Measurements from ENCODE around the gene VAMP5.
"Not testable (repeated sequence)": the region's sequence is repeated elsewhere in the genome, so short reads cannot be mapped to it uniquely, and the experiment has no call there.

VAMP5 gene

DNA sequence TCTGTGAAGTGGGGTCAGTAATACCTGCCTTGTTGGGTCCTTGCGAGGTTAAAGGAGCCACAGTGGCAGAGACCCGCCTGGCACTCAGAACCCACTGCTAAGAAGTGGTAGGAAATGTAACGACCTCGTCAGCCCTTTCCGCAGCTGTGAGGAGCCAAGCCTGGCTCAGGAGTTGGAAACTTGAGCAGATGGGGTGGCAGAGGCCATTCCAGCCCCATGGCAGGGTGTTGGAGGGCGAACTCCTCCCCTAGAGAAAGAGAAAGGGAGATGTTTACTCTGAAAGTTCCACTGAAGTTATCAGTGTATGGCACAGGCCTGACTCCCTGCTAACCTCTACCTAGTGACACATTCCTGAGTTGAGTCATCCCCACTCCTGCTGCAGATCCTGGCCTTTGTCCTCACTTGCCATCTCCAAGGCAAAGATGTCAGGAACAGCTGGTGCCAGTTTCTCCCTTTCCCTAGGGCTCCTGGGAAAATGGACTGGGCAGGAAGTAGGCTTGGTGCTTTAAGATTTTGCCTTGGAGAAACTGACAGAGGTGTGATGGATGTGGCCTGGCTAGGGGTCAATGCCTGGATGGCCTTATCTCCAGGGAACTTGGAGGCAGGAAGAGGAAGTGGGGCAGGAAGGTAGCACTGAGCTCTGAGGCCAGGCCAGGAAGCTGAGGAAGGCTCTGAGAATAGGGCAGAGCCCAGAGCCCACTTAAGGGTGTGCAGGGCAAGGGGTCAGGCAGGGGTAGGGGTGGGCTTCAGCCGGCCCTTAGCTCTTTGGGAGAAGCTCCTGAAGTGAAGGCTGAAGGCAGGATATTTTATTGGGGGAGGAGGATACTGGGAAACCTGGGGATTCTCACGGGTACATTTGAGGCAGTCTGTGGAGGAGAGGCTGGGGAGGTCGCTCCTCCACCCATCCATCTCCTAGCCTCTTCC, 888 bp downstream of the VAMP5 start:
- no peak for DNase-seq (ENCODE audit: low spot score)

- DNase-seq (ENCODE audit: low spot score), result no peak
Observed at GRCh38 chr2:85585781-85586105, 1.5 kb downstream of the VAMP5 start.

DNA sequence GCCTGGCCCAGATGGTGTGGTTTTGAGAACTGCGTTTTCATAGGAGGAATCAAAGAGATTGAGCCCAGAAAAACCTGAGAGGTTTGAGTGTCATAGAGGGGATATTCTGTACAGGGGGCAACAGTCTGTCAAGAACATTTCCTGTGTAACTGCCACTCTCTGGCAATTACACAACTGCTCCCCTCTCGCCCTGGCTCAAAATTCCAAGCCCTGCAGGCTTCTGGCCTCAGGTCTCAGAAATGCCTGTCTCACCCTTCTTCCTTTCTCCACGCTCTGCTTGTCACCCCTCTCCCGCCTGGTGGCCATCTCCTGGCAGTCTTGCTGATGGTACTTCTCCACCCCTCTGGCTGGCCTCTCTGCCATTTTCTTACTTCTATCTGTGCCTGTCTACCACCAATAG, 4.0 kb downstream of the VAMP5 start:
- DNase-seq (ENCODE audit: low spot score), result no peak

- no peak for DNase-seq (ENCODE audit: low spot score)
Observed at GRCh38 chr2:85588645-85589044, 4.4 kb downstream of the VAMP5 start.

GRCh38 chr2:85589181-85589580, 5.0 kb downstream of the VAMP5 start:
- no peak for DNase-seq (ENCODE audit: low spot score)

DNA sequence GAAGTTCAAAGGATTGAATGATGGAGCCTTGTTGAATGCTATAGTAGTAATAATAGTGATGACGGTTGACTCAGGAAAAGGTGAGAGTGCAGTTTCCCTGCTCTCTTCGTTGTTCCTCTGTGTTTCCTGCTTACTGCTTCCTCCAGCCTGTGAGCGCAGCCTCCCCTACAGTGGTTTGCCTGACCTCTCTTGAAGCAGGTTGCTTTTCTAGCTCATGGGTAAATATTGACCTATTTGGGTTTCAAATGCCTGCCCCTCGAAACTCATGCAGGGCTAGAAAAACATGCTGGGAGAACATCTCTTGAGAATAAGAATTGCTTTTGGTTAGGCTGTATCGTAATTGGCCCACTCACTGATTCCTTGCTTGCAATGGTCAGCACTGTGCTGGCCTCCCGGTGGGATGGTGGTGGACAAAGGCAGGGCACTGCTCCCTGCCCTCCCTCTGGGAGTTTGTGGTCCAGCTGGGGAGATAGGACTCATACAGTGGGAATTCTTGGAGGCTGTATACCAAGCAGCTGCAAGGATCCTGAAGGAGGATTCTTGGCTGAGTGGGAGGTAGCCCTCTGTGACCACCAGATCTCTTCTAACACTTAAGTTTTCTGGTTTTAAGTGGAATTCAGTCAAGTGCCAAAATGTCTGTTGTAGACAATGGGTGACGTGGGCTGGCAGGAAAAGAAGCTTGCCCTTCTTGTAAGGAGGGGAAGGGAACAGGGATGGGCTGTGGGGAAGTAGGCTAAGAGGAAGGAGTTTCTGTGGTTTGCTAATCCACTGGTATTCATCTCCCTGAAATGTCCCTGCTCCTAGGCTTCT, 6.0 kb downstream of the VAMP5 start:
- DNase-seq (ENCODE audit: low spot score), result no peak

DNA sequence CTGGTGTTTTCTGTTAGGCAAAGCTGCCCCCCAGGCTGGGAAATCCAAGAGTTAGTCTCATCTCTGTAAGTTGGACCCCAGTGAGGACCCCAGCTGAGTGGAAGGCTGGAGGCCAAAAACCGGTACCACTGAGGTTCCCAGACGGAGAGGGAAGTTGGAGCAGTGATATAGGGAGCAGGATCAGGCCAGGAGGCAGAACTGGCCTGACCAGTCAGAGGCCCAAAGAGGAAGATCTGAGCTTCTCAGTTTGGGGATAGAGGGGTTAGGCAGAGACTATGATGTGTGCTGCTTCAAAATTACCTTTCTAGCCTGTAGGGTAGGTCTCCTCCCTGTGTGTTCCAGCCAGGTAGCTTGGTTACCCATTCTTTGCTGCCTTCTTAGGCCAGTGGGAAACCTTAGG, 6.7 kb downstream of the VAMP5 start:
- no peak for DNase-seq (ENCODE audit: low spot score)

- DNase-seq (ENCODE audit: low spot score), result no peak
Observed at GRCh38 chr2:85591563-85591962, 7.3 kb downstream of the VAMP5 start.

- not testable (repeated sequence) for DNase-seq (ENCODE audit: low spot score)
Observed at GRCh38 chr2:85592299-85592698, 8.1 kb downstream of the VAMP5 start.

GRCh38 chr2:85593023-85593422, 8.8 kb downstream of the VAMP5 start:
- DNase-seq (ENCODE audit: low spot score), result no peak

- DNase-seq (ENCODE audit: low spot score), result no peak
Observed at GRCh38 chr2:85594715-85595300, 10.6 kb downstream of the VAMP5 start.

DNA sequence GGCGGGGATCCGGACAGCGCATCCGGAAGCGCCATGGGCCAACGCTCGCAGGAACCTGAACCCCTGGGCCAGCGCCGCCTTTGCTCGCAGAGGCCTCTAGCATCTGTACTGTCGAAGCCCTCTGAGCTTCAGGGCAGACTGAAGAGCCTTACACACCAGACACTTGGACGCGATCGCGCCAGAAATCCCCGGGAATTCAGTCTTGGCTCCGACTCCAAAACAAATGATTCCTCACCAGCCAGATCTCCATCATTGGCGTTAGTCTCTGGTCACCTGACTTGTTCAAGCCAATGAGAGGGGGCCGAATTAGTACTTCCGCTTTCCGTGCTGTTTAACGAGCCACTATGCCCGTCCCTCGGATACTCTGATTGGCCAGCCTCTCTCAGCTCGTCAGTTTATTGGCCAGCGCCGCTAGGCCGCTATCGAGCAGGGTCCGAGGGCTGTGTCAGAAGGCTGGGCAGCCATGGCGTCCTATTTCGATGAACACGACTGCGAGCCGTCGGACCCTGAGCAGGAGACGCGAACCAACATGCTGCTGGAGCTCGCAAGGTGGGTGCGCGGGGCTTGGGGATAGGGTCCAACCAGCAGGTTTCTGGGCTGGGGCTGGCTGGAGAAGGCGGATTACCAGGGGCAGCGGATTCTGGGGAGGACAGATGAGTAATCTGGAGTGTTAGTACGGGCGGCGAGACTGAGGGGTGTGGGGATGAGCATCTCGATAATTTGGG, 11.2 kb downstream of the VAMP5 start, which contains the start of gene RNF181:
TSS of gene RNF181 (plus strand) at position 445 of the 725 bp plus-strand sequence. CDS start at position 464, 19 bp downstream.
- DNase-seq (ENCODE audit: low spot score), result peak; percentile 96

DNA sequence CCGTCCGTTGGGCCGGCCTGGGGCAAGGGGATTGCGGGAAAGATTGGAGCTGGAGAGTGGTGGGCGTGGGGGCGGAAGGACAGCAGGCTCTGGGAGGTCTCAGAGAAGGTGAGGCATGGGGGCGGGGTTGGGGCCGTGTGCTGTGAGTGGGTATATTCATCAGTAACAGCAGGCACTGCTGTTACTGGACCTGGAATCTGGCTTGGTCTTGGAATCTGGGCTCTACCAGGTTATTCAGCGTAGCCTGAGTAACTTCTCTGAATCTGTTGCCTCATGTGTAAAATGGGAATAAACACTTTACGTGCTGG, 11.7 kb downstream of the VAMP5 start:
- DNase-seq (ENCODE audit: low spot score), result no peak

DNA sequence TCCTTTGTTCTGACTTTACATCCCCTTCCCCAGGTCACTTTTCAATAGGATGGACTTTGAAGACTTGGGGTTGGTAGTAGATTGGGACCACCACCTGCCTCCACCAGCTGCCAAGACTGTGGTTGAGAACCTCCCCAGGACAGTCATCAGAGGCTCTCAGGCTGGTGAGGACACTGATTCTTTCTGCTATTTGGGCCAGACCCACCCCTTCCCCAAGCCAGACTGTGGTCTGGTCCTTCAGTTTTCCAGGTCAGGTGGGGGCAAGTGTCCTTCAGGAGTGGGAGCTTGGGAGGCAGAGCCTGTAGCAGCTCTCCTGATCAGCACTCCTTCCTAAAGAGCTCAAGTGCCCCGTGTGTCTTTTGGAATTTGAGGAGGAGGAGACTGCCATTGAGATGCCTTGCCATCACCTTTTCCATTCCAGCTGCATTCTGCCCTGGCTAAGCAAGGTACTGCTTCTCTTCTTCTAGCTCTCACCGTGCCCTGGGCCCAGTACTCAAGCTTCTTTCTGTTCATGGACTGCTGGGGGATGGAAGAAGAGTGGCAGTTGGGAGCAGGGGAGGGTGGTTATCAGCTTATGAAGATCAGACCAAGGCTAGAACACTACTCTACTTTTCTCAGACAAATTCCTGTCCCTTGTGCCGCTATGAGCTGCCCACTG, 12.4 kb downstream of the VAMP5 start:
- DNase-seq (ENCODE audit: low spot score), result no peak

DNA sequence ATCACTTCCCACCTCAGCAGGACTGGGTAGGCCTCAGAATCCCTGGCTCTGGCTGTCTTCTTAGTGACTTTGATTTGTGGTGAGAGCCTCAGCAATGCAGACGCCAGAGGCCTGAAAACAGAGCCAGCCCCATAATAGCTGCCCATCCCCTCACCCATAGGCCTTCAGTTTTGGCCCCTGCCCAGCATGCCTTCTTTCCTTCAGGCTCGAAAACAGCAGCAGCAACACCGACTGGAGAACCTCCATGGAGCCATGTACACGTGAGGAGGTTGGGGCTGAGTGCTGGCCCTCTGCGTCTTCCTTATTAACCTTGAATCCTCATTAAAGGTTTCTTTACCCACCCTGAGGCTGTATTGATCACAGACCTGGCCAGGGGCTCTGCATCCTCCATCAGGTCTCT, 13.0 kb downstream of the VAMP5 start:
- DNase-seq (ENCODE audit: low spot score), result no peak

DNA sequence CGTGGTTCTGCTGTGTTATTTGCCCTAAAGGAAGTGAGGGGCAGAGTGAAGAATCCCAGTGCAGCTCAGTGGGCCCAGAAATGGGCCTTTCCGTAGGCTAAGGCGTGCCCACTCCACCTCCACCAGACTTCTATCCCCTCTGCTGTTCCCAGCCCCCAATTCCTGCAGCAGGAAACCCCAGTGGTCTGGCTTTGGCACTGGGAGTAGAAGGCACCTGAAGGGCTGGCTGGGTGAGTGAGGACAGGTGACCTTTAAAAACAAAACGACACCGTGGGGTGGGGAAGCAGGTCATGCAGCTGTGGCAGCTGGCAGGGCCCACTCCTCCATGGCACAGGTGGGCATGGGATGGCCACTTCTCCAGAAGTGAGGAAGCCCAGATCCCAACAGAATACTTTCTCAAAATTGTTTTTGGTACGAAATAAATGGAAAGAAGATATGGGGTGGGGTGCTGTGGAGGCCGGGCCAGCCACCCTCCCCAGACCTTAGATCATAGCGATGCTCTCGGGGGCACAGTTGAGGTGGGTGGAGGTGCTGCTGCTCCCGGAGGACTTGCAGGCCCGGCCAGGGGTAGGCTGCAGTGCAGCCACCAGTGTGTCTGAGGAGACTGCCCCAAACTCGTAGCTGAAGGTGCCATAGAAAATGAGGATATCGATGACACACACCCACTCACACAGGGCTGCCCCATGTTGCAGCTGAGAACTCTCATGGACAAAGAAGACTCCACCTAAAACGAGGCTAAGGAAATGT, 14.5 kb downstream of the VAMP5 start:
- DNase-seq (ENCODE audit: low spot score), result no peak

GRCh38 chr2:85599468-85600234, 15.4 kb downstream of the VAMP5 start:
- DNase-seq (ENCODE audit: low spot score), result no peak

DNA sequence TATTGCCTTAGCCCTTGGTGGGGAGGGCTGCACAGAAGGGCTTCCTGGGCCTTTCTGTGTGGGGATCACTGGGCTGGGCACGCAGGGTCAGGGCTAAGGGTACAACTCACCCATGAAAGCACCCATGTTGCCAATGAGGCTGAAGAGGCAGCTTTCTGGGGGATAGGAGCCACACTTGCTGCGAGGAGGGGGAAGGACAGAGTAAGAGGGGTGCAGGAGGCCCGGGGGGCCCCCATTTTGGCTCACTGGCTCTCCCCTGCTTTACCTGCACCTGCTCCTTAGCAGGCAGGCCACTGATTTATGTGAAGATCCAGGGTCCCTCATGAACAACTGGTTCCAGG, 16.0 kb downstream of the VAMP5 start:
- DNase-seq (ENCODE audit: low spot score), result no peak

GRCh38 chr2:85600951-85601770, 16.9 kb downstream of the VAMP5 start:
- DNase-seq (ENCODE audit: low spot score), result no peak
